Measurements from ENCODE around the gene ALKBH7.

DNA sequence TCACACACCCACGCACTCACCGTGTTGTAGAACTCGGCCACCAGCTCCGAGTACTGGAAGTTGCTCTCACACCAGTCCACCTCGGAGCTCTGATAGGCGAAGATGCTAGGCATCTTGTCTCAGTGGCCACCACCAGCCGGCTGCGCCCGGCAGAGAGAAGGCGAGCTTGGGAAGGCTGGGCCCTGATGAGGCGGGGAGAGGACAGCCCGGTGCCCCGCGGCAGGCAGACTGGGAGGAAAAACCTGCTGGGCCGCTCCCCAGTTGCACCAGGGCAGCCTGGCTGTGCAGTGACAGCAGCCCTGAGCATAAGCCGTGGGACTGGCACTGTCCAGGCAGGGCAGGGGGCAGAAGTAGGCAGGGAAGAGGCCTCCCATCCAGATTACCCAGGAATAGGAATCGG lies 39.2 kb upstream of the ALKBH7 start, which contains the start of gene ACER1:
- TF ChIP-seq, protein P1, sequence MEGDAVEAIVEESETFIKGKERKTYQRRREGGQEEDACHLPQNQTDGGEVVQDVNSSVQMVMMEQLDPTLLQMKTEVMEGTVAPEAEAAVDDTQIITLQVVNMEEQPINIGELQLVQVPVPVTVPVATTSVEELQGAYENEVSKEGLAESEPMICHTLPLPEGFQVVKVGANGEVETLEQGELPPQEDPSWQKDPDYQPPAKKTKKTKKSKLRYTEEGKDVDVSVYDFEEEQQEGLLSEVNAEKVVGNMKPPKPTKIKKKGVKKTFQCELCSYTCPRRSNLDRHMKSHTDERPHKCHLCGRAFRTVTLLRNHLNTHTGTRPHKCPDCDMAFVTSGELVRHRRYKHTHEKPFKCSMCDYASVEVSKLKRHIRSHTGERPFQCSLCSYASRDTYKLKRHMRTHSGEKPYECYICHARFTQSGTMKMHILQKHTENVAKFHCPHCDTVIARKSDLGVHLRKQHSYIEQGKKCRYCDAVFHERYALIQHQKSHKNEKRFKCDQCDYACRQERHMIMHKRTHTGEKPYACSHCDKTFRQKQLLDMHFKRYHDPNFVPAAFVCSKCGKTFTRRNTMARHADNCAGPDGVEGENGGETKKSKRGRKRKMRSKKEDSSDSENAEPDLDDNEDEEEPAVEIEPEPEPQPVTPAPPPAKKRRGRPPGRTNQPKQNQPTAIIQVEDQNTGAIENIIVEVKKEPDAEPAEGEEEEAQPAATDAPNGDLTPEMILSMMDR (IDR thresholded peaks at IDR 0.05): no peak
- TF ChIP-seq POLR2A (IDR thresholded peaks at IDR 0.05): no peak
